Effector memory CD8-positive, alpha-beta T cell (primary cell): Measurements from ENCODE around the gene CPLX1.

Source experiments
- ATAC-seq: fragments of 150-1000 bp; cut with Tn5 transposase; replicated peaks from 2 replicates; pipeline ENCODE4 v1.10.0; 2021; ENCODE audit warnings: mild to moderate bottlenecking, moderate library complexity
- DNase-seq, 3 experiments: peaks; one replicate each; pipeline ENCODE4 v3.0.0; 2021
- H3K27ac Mint-ChIP-seq, 2 donors: one replicate each; pipeline ENCODE4 v1.8.0; 2022; ENCODE audit warnings: mild to moderate bottlenecking in 2 of 2, mixed read lengths in 2 of 2, moderate library complexity in 2 of 2
- H3K27me3 Mint-ChIP-seq, 2 donors: one replicate each; pipeline ENCODE4 v1.8.0; 2022; ENCODE audit warnings: mixed read lengths in 2 of 2
- H3K36me3 Mint-ChIP-seq: one replicate; pipeline ENCODE4 v1.8.0; 2022; ENCODE audit warnings: mild to moderate bottlenecking, moderate library complexity, mixed read lengths; ENCODE audit not compliant: insufficient read depth
- H3K4me1 Mint-ChIP-seq, 2 donors: one replicate each; pipeline ENCODE4 v1.8.0; 2022; ENCODE audit warnings: low read depth in 2 of 2, mixed read lengths in 2 of 2
- H3K4me3 Mint-ChIP-seq, 2 donors: one replicate each; pipeline ENCODE4 v1.8.0; 2022; ENCODE audit warnings: mild to moderate bottlenecking in 2 of 2, mixed read lengths in 2 of 2, moderate library complexity in 2 of 2
- H3K9me3 Mint-ChIP-seq, 2 donors: one replicate each; pipeline ENCODE4 v1.8.0; 2022; ENCODE audit warnings: mixed read lengths in 2 of 2

The CPLX1 gene

GRCh38 chr4:865121-865465 lies 39.2 kb upstream of the CPLX1 start:
- no peak for ATAC-seq
- Mint-ChIP-seq H3K27ac (no peak overlapping the region), H3K27me3 (no peaks in the 10 kb centered on the region)

GRCh38 chr4:864456-865120 lies 38.7 kb upstream of the CPLX1 start:
- no peak for DNase-seq
- Mint-ChIP-seq H3K27me3 (no peaks in the 10 kb centered on the region), H3K27ac (no peak overlapping the region), H3K9me3 (no peaks in the 10 kb centered on the region), H3K4me1 (peaks cover 4 to 5% of the 10 kb centered on the region in 2 donors), H3K36me3 (peaks cover 51% of the 10 kb centered on the region), H3K4me3 (no peak overlapping the region)
- no peak for ATAC-seq

More at GRCh38 chr4:865121-865465, 39.2 kb upstream of the CPLX1 start:
- no peak for DNase-seq
- Mint-ChIP-seq H3K4me1 (peaks cover 1 to 3% of the 10 kb centered on the region in 2 donors), H3K36me3 (peaks cover 47% of the 10 kb centered on the region), H3K9me3 (no peaks in the 10 kb centered on the region), H3K4me3 (no peak overlapping the region)

- no peaks in the 10 kb centered on the region for H3K27me3 Mint-ChIP-seq
- peaks cover 7 to 10% of the 10 kb centered on the region in 2 donors for H3K9me3 Mint-ChIP-seq
- H3K36me3 Mint-ChIP-seq, result peaks cover 80% of the 10 kb centered on the region
- no peak overlapping the region for H3K27ac Mint-ChIP-seq
- DNase-seq (no peak), ATAC-seq (no peak)
- peaks cover 18 to 19% of the 10 kb centered on the region in 2 donors for H3K4me1 Mint-ChIP-seq
- no peak overlapping the region for H3K4me3 Mint-ChIP-seq
Observed at GRCh38 chr4:860561-860960, 34.6 kb upstream of the CPLX1 start.

- no peak overlapping the region for H3K27ac Mint-ChIP-seq
- ATAC-seq, result no peak
- H3K4me3 Mint-ChIP-seq, result no peak overlapping the region
- no peaks in the 10 kb centered on the region for H3K27me3 Mint-ChIP-seq
- H3K36me3 Mint-ChIP-seq, result peaks cover 75% of the 10 kb centered on the region
- H3K9me3 Mint-ChIP-seq, result peaks cover 7 to 10% of the 10 kb centered on the region in 2 donors
- no peak for DNase-seq
- peaks cover 18 to 19% of the 10 kb centered on the region in 2 donors for H3K4me1 Mint-ChIP-seq
Observed at GRCh38 chr4:859496-859895, 33.6 kb upstream of the CPLX1 start.

GRCh38 chr4:858831-859451 lies 33.0 kb upstream of the CPLX1 start:
- DNase-seq (no peak), ATAC-seq (no peak)
- H3K9me3 Mint-ChIP-seq, result peaks cover 7 to 10% of the 10 kb centered on the region in 2 donors
- H3K27ac Mint-ChIP-seq, result peak overlapping the region in 1 of 2 donors; percentile 42
- peaks cover 18 to 19% of the 10 kb centered on the region in 2 donors for H3K4me1 Mint-ChIP-seq
- no peaks in the 10 kb centered on the region for H3K27me3 Mint-ChIP-seq
- peaks cover 71% of the 10 kb centered on the region for H3K36me3 Mint-ChIP-seq
- no peak overlapping the region for H3K4me3 Mint-ChIP-seq

- H3K27me3 Mint-ChIP-seq, result no peaks in the 10 kb centered on the region
- H3K4me3 Mint-ChIP-seq, result no peak overlapping the region
- H3K27ac Mint-ChIP-seq, result peak overlapping the region; percentile 42 to 83
- peaks cover 68% of the 10 kb centered on the region for H3K36me3 Mint-ChIP-seq
- peaks cover 18 to 19% of the 10 kb centered on the region in 2 donors for H3K4me1 Mint-ChIP-seq
- H3K9me3 Mint-ChIP-seq, result peaks cover 7 to 10% of the 10 kb centered on the region in 2 donors
- ATAC-seq (no peak), DNase-seq (no peak)
Observed at GRCh38 chr4:858041-858481, 32.1 kb upstream of the CPLX1 start.

GRCh38 chr4:857461-857860 lies 31.5 kb upstream of the CPLX1 start:
- H3K27ac Mint-ChIP-seq, result peak overlapping the region; percentile 42 to 83
- peaks cover 66% of the 10 kb centered on the region for H3K36me3 Mint-ChIP-seq
- peaks cover 18 to 19% of the 10 kb centered on the region in 2 donors for H3K4me1 Mint-ChIP-seq
- H3K9me3 Mint-ChIP-seq, result peaks cover 7 to 10% of the 10 kb centered on the region in 2 donors
- ATAC-seq, result no peak
- DNase-seq, result no peak
- H3K4me3 Mint-ChIP-seq, result no peak overlapping the region
- H3K27me3 Mint-ChIP-seq, result no peaks in the 10 kb centered on the region

GRCh38 chr4:856225-856901 lies 30.4 kb upstream of the CPLX1 start:
- H3K27me3 Mint-ChIP-seq, result no peaks in the 10 kb centered on the region
- ATAC-seq (peak; percentile 66), DNase-seq (peak; percentile 20 to 35 (median 29))
- H3K4me1 Mint-ChIP-seq, result peaks cover 18 to 19% of the 10 kb centered on the region in 2 donors
- peaks cover 70% of the 10 kb centered on the region for H3K36me3 Mint-ChIP-seq
- H3K4me3 Mint-ChIP-seq, result peak overlapping the region; percentile 28 to 74
- H3K9me3 Mint-ChIP-seq, result peaks cover 7 to 10% of the 10 kb centered on the region in 2 donors
- peak overlapping the region; percentile 90 to 99 for H3K27ac Mint-ChIP-seq

- Mint-ChIP-seq H3K27me3 (no peaks in the 10 kb centered on the region), H3K4me1 (peaks cover 18 to 19% of the 10 kb centered on the region in 2 donors), H3K27ac (peak overlapping the region; percentile 90 to 99), H3K36me3 (peaks cover 71% of the 10 kb centered on the region), H3K4me3 (peak overlapping the region; percentile 28 to 74), H3K9me3 (peaks cover 7 to 10% of the 10 kb centered on the region in 2 donors)
- peak; percentile 60 for ATAC-seq
- no peak for DNase-seq
Observed at GRCh38 chr4:855880-856224, 29.9 kb upstream of the CPLX1 start.

- peaks cover 62% of the 10 kb centered on the region for H3K36me3 Mint-ChIP-seq
- no peak for ATAC-seq
- H3K27ac Mint-ChIP-seq, result peak overlapping the region in 1 of 2 donors; percentile 29
- H3K27me3 Mint-ChIP-seq, result no peaks in the 10 kb centered on the region
- DNase-seq, result no peak
- peaks cover 15% of the 10 kb centered on the region in 2 donors for H3K4me1 Mint-ChIP-seq
- H3K4me3 Mint-ChIP-seq, result no peak overlapping the region
- peaks cover 7 to 10% of the 10 kb centered on the region in 2 donors for H3K9me3 Mint-ChIP-seq
Observed at GRCh38 chr4:854356-854755, 28.4 kb upstream of the CPLX1 start.

GRCh38 chr4:853416-853781 lies 27.5 kb upstream of the CPLX1 start:
- Mint-ChIP-seq H3K9me3 (peaks cover 7 to 10% of the 10 kb centered on the region in 2 donors), H3K36me3 (peaks cover 53% of the 10 kb centered on the region)

GRCh38 chr4:851701-852430 lies 25.9 kb upstream of the CPLX1 start:
- Mint-ChIP-seq H3K36me3 (peaks cover 39% of the 10 kb centered on the region), H3K4me1 (peaks cover 6 to 9% of the 10 kb centered on the region in 2 donors), H3K27me3 (no peaks in the 10 kb centered on the region), H3K4me3 (no peak overlapping the region), H3K9me3 (peaks cover 7 to 9% of the 10 kb centered on the region in 2 donors), H3K27ac (no peak overlapping the region)
- no peak for ATAC-seq
- DNase-seq, result no peak

More at GRCh38 chr4:853416-853781, 27.5 kb upstream of the CPLX1 start:
- Mint-ChIP-seq H3K27me3 (no peaks in the 10 kb centered on the region), H3K4me3 (no peak overlapping the region), H3K4me1 (peaks cover 12 to 15% of the 10 kb centered on the region in 2 donors), H3K27ac (no peak overlapping the region)
- DNase-seq, result no peak
- ATAC-seq, result no peak

- H3K9me3 Mint-ChIP-seq, result no peaks in the 10 kb centered on the region
Observed at GRCh38 chr4:850323-850945, 24.5 kb upstream of the CPLX1 start.

More at GRCh38 chr4:850323-850945, 24.5 kb upstream of the CPLX1 start:
- peaks cover 25% of the 10 kb centered on the region for H3K36me3 Mint-ChIP-seq
- ATAC-seq (no peak), DNase-seq (no peak)
- no peaks in the 10 kb centered on the region for H3K27me3 Mint-ChIP-seq
- peaks cover 1 to 3% of the 10 kb centered on the region in 2 donors for H3K4me1 Mint-ChIP-seq
- H3K27ac Mint-ChIP-seq, result no peak overlapping the region
- H3K4me3 Mint-ChIP-seq, result no peak overlapping the region
